HepG2 (cell line): ENCODE data around the gene PIK3R3. TPM values are rescaled to one million over a fixed set of nuclear protein-coding genes. Genes with fewer than 3 reads are reported as not detected.

Source experiments
- CBFB ChIP-seq: sonication (generic); formaldehyde crosslinking; IDR thresholded peaks from 2 replicates; pipeline ENCODE4 v1.4.0; 2020; ENCODE audit warnings: missing genetic modification reagents
- NR2F1 ChIP-seq, 2 experiments: fragments of 450-650 bp in 1 of 2; formaldehyde crosslinking in 1 of 2; IDR thresholded peaks; 2 replicates each; pipeline versions ENCODE4 v1.5.0 to v1.6.1; 2016 to 2020; ENCODE audit warnings: mild to moderate bottlenecking in 1 of 2, missing compliant biosample characterization in 1 of 2, missing genetic modification reagents in 1 of 2, moderate library complexity in 1 of 2
- NR2F6 ChIP-seq, 2 experiments: IDR thresholded peaks; 2 replicates each; pipeline ENCODE4 v1.6.1; 2016; ENCODE audit warnings: antibody characterized with exemption in 1 of 2, mild to moderate bottlenecking in 1 of 2
- RBFOX2 ChIP-seq: fragments of 200-400 bp; formaldehyde crosslinking; IDR thresholded peaks from 2 replicates; pipeline ENCODE4 v1.6.1; 2017; ENCODE audit warnings: low read depth, mild to moderate bottlenecking, low read length
- SP140L ChIP-seq: sonication (generic); formaldehyde crosslinking; IDR thresholded peaks from 2 replicates; pipeline ENCODE4 v1.4.0; 2020; ENCODE audit warnings: missing genetic modification reagents, borderline replicate concordance
- SPEN ChIP-seq: sonication (generic); formaldehyde crosslinking; IDR thresholded peaks from 2 replicates; pipeline ENCODE4 v1.5.1; 2020; ENCODE audit warnings: low read depth, mild to moderate bottlenecking, missing genetic modification reagents
- ZBTB40 ChIP-seq, 2 experiments: fragments of 450-650 bp in 1 of 2; sonication (generic) in 1 of 2; formaldehyde crosslinking in 1 of 2; IDR thresholded peaks; 2 replicates each; pipeline versions ENCODE4 v1.6.1 to v1.8.0; 2016 to 2022; ENCODE audit warnings: antibody characterized with exemption in 1 of 2, mild to moderate bottlenecking in 1 of 2, missing genetic modification reagents in 1 of 2
- ZNF629 ChIP-seq: sonication (generic); formaldehyde crosslinking; conservative IDR thresholded peaks from 2 replicates; pipeline ENCODE4 v1.5.0; 2020; ENCODE audit warnings: missing genetic modification reagents
- ZNF687 ChIP-seq: sonication (generic); formaldehyde crosslinking; IDR thresholded peaks from 2 replicates; pipeline ENCODE4 v1.5.1; 2020; ENCODE audit warnings: mild to moderate bottlenecking, missing genetic modification reagents, moderate library complexity
- ZNF766 ChIP-seq: sonication (generic); formaldehyde crosslinking; IDR thresholded peaks from 2 replicates; pipeline ENCODE4 v1.5.0; 2020; ENCODE audit warnings: missing genetic modification reagents, borderline replicate concordance
- polyA plus RNA-seq, 8 experiments: library from polyadenylated mRNA; depleted of rRNA in 3 of 8; stranded (reverse) in 7 of 8; unstranded in 1 of 8; fragments of >200 nt; fragmentation: Illumina TruSeq in 4 of 8; extraction: Trizol in 4 of 8; gene quantifications; 2 replicates each; pipeline versions ENCODE4 v1.2.1 to v1.2.3, GENCODE V29; 2011 to 2016; ENCODE audit warnings: low read depth in 4 of 8, missing spikeins in 1 of 8, mixed read lengths in 1 of 8; ENCODE audit not compliant: insufficient read depth in 1 of 8
- total RNA-seq, 5 experiments: library from RNA; depleted of rRNA; stranded (reverse); fragments of >200 nt; fragmentation: Illumina TruSeq; extraction: Trizol; gene quantifications; 2 replicates each; pipeline ENCODE4 v1.2.3, GENCODE V29; 2016; ENCODE audit warnings: low read depth in 1 of 5
- TF ChIP-seq, protein P1 (sequence below): sonication (generic); formaldehyde crosslinking; IDR thresholded peaks from 2 replicates; pipeline ENCODE4 v1.5.1; 2020; ENCODE audit warnings: missing genetic modification reagents, mild to moderate bottlenecking, borderline replicate concordance

PIK3R3 gene
- total and polyA plus RNA-seq, 2 of the 13 experiments (the other 11 are each of a cell fraction or from before 2014, with no cell fraction given), result 0.37 to 6.9 TPM

GRCh38 chr1:46132529-46133180 is at the start of gene PIK3R3 (continued):
- no peak for TF ChIP-seq NR2F6 (IDR thresholded peaks at IDR 0.05)
- peak; percentile 71; the same call in 1 of the 2 replicates for TF ChIP-seq NR2F6 (CRISPR knock-in tag; IDR thresholded peaks at IDR 0.05)
- TF ChIP-seq SP140L (CRISPR knock-in tag), result peak; percentile 95; the same call in 1 of the 2 replicates
- peak; percentile 74 for TF ChIP-seq CBFB (CRISPR knock-in tag)
- peak; percentile 93 for TF ChIP-seq ZNF766
- no peak for TF ChIP-seq NR2F1 (CRISPR knock-in tag; IDR thresholded peaks at IDR 0.05)
- peak; percentile 99 for TF ChIP-seq ZNF687
- TF ChIP-seq ZNF629 (CRISPR knock-in tag), result 0 out of 2 replicates have a peak, but pooled peaks have one; percentile 6
- TF ChIP-seq ZBTB40 (IDR thresholded peaks at IDR 0.05), result no peak
- TF ChIP-seq ZBTB40 (CRISPR knock-in tag; IDR thresholded peaks at IDR 0.05), result peak; percentile 88
- TF ChIP-seq, protein P1, sequence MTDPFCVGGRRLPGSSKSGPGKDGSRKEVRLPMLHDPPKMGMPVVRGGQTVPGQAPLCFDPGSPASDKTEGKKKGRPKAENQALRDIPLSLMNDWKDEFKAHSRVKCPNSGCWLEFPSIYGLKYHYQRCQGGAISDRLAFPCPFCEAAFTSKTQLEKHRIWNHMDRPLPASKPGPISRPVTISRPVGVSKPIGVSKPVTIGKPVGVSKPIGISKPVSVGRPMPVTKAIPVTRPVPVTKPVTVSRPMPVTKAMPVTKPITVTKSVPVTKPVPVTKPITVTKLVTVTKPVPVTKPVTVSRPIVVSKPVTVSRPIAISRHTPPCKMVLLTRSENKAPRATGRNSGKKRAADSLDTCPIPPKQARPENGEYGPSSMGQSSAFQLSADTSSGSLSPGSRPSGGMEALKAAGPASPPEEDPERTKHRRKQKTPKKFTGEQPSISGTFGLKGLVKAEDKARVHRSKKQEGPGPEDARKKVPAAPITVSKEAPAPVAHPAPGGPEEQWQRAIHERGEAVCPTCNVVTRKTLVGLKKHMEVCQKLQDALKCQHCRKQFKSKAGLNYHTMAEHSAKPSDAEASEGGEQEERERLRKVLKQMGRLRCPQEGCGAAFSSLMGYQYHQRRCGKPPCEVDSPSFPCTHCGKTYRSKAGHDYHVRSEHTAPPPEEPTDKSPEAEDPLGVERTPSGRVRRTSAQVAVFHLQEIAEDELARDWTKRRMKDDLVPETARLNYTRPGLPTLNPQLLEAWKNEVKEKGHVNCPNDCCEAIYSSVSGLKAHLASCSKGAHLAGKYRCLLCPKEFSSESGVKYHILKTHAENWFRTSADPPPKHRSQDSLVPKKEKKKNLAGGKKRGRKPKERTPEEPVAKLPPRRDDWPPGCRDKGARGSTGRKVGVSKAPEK (CRISPR knock-in tag), result 0 out of 2 replicates have a peak, but pooled peaks have one; percentile 31
- TF ChIP-seq RBFOX2, result peak; percentile 86
- TF ChIP-seq SPEN (CRISPR knock-in tag), result peak; percentile 84
